Natural killer cell treated with Interleukin-12 subunit alpha and Interleukin-12 subunit beta and Interleukin-15 and Interleukin-18, amount 100 ng/mL, for 72 hours (primary cell): ENCODE measurements around the gene TSHR. TPM values are rescaled to one million over a fixed set of nuclear protein-coding genes. Genes with fewer than 3 reads are reported as not detected.
"Not testable (repeated sequence)": the region's sequence is repeated elsewhere in the genome, so short reads cannot be mapped to it uniquely, and the experiment has no call there.

Source experiments
- ATAC-seq, 2 donors: fragments of 150-1000 bp; cut with Tn5 transposase in 1 of 2; sonication (Bioruptor Pico), chemical (Tn5 transposase) in 1 of 2; 2 replicates each; pipeline ENCODE4 v1.10.0; 2021
- DNase-seq: peaks from one replicate; pipeline ENCODE4 v3.0.0; 2022; ENCODE audit warnings: low spot score
- H3K27ac Mint-ChIP-seq, 2 donors: 1 replicate in 1 of 2; 2 replicates in 1 of 2; pipeline ENCODE4 v1.8.0; 2022; ENCODE audit warnings: mixed read lengths in 2 of 2, mild to moderate bottlenecking in 1 of 2, moderate library complexity in 1 of 2
- H3K27me3 Mint-ChIP-seq, 2 donors: 1 replicate in 1 of 2; 2 replicates in 1 of 2; pipeline ENCODE4 v1.8.0; 2022; ENCODE audit warnings: mixed read lengths in 2 of 2
- H3K36me3 Mint-ChIP-seq: one replicate; pipeline ENCODE4 v1.8.0; 2022; ENCODE audit warnings: mixed read lengths
- H3K4me1 Mint-ChIP-seq, 2 donors: 1 replicate in 1 of 2; 2 replicates in 1 of 2; pipeline ENCODE4 v1.8.0; 2022; ENCODE audit warnings: low read depth in 2 of 2, mixed read lengths in 2 of 2, mild to moderate bottlenecking in 1 of 2
- H3K4me3 Mint-ChIP-seq: one replicate; pipeline ENCODE4 v1.8.0; 2022; ENCODE audit warnings: mixed read lengths
- H3K9me3 Mint-ChIP-seq: 2 replicates; pipeline ENCODE4 v1.8.0; 2022; ENCODE audit warnings: mixed read lengths
- total RNA-seq, 2 donors: library from RNA; stranded (reverse); gene quantifications; one replicate each; pipeline ENCODE4 v1.2.3, GENCODE V29; 2022

The TSHR gene
- total RNA-seq, 2 donors from 2014 or later, result not detected

DNA sequence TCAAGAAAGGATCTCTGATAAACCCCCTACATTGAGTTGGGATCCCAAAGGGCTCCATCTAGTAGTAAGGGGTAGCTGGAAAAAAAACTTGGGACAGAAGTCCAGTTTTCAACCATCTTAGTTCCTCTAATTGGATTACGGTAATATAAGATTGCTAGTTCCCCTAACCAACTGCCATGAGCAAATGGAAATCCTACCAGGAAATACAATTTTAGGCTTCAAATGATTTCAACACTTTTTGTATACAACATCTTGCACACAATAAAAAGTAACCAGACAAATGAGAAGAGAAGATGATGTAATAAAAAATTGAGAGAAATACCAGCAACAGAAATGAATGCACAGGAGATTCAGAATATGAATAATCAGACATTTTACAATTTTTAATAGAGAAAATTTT is 73.0 kb downstream of the TSHR start:
- DNase-seq, result no peak
- Mint-ChIP-seq H3K4me1 (no peaks in the 10 kb centered on the region), H3K27me3 (peaks cover 13 to 31% of the 10 kb centered on the region in 2 donors), H3K9me3 (no peaks in the 10 kb centered on the region), H3K36me3 (no peaks in the 10 kb centered on the region), H3K4me3 (no peak overlapping the region), H3K27ac (no peak overlapping the region)
- no peak for ATAC-seq

DNA sequence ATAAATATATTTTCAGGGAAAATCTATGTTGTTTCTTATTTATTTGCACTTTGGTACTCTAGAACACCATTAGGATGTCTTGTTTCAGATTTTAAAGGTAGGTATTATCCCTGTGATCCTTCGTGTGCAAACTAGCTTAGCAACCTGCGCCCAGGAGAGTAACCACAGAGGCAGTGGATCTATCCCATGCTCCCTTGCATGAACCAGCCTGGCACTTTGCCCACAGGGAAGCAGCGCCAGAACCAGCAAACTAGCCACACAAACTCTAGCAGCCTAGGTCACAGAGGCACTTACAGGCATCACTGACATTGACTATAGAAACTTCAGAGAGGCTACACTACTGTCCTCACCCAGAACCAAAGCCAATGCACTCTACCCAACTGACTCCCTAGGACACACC is 76.1 kb downstream of the TSHR start:
- ATAC-seq (no peak), DNase-seq (no peak)
- peaks cover 3 to 25% of the 10 kb centered on the region in 2 donors for H3K27me3 Mint-ChIP-seq
- H3K9me3 Mint-ChIP-seq, result no peaks in the 10 kb centered on the region
- H3K27ac Mint-ChIP-seq, result no peak overlapping the region
- no peaks in the 10 kb centered on the region for H3K36me3 Mint-ChIP-seq
- H3K4me3 Mint-ChIP-seq, result no peak overlapping the region
- H3K4me1 Mint-ChIP-seq, result no peaks in the 10 kb centered on the region

DNA sequence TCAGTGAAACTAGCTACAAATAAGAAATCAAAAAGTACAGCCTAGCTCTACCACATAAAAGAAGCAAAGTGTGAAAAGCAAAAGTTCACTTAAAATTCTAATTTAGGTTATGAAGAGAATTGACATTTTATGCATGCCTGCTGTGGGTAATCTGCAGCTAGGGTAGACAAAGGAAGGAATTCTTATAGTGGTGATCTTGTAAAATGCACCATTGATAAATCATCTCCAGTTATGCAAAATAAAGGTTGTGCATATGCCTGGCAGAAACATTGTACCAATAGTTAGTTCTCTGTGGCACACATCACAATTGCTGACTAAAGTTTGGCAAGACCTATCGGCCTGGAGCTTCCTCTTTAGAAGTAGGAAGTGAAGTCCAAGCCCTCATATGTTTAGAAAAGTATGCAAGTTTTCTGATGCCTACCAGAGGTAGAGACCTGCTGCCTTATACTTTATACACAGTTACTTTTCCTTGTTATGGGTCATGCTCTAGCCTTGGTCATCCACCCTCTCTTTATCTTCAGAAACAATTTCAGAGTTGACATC is 78.3 kb downstream of the TSHR start:
- no peaks in the 10 kb centered on the region for H3K9me3 Mint-ChIP-seq
- no peak overlapping the region for H3K27ac Mint-ChIP-seq
- H3K4me1 Mint-ChIP-seq, result no peaks in the 10 kb centered on the region
- ATAC-seq (no peak), DNase-seq (no peak)
- H3K36me3 Mint-ChIP-seq, result peaks cover 7% of the 10 kb centered on the region
- peaks cover 2 to 32% of the 10 kb centered on the region in 2 donors for H3K27me3 Mint-ChIP-seq
- H3K4me3 Mint-ChIP-seq, result no peak overlapping the region

DNA sequence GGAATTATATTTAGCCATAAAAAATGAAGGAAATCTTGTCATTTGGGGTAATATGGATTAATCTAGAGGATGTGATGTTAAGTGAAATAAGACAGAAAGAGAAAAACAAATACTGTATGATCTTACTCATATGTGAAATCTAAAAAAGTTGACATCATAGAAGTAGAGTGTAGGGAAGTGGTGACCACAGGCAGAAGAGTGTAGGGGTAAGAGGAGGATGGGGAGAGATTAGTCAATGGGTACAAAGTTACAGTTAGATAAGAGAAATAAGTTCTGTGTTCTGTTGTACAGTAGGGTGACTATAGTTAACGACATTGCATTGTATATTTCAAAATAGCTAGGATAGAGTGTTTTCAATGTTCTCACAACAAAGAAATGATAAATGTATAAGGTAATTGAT is 87.0 kb downstream of the TSHR start:
- Mint-ChIP-seq H3K36me3 (peaks cover 8% of the 10 kb centered on the region), H3K9me3 (peaks cover 15% of the 10 kb centered on the region), H3K4me3 (no peak overlapping the region), H3K4me1 (no peaks in the 10 kb centered on the region), H3K27me3 (peaks cover 11 to 53% of the 10 kb centered on the region in 2 donors), H3K27ac (no peak overlapping the region)
- ATAC-seq, result peak in 1 of 2 donors; percentile 66
- no peak for DNase-seq

DNA sequence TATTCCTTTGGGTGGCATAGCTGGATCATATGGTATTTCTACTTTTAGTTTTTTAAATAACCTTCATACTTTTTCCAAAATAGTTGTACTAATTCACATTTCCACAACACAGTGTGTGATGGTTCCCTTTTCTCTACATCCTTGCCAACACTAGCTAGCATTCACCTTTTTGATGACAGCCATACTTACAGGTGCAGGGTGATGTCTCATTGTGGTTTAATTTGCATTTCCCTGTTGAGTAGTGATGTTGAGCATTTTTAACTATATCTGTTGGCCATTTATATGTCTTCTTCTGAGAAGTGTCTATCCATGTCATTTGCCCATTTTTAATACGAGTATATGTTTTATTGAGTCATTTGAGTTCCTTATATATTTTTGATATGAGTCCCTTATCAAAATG is 96.1 kb downstream of the TSHR start:
- no peak for ATAC-seq
- no peaks in the 10 kb centered on the region for H3K9me3 Mint-ChIP-seq

DNA sequence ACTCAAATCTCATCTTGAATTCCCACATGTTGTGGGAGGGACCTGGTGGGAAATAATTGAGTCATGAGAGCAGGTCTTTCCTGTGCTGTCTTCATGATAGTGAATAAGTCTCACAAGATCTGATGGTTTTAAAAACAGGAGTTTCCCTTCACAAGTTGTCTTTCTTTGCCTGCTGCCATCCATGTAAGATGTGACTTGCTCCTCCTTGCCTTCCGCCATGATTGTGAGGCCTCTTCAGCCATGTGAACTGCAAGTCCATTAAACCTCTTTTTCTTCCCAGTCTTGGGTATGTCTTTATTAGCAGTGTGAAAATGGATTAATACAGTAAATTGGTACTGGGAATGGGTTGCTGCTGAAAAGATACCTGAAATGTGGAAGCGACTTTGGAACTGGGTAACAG is 98.6 kb downstream of the TSHR start:
- not testable (repeated sequence) for DNase-seq, H3K27ac Mint-ChIP-seq, ATAC-seq, H3K9me3 Mint-ChIP-seq, H3K36me3 Mint-ChIP-seq, H3K4me3 Mint-ChIP-seq, H3K4me1 Mint-ChIP-seq
- H3K27me3 Mint-ChIP-seq, result peaks cover 5 to 15% of the 10 kb centered on the region in 2 donors

More for the DNA sequence above, 96.1 kb downstream of the TSHR start:
- H3K4me1 Mint-ChIP-seq, result no peaks in the 10 kb centered on the region
- peaks cover 5 to 17% of the 10 kb centered on the region in 2 donors for H3K27me3 Mint-ChIP-seq
- no peak overlapping the region for H3K27ac Mint-ChIP-seq
- no peak overlapping the region for H3K4me3 Mint-ChIP-seq
- no peaks in the 10 kb centered on the region for H3K36me3 Mint-ChIP-seq
- DNase-seq, result no peak

DNA sequence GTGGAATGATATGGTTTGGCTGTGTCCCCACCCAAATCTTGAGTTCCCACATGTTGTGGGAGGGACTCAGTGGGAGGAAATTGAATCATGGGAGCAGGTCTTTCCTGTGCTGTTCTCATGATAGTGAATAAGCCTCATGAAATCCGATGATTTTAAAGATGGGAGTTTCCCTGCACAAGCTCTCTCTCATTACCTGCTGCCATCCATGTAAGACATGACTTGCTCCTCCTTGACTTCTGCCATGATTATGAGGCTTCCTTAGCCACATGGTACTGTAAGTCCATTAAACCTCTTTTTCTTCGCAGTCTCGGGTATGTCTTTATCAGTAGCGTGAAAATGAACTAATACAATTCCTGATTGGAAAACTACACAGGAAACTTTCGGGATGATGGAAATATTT is 100.5 kb downstream of the TSHR start:
- ATAC-seq, result no peak
- Mint-ChIP-seq H3K27me3 (peaks cover 5 to 15% of the 10 kb centered on the region in 2 donors), H3K9me3 (no peaks in the 10 kb centered on the region), H3K27ac (no peak overlapping the region), H3K4me3 (no peak overlapping the region), H3K36me3 (no peaks in the 10 kb centered on the region), H3K4me1 (no peaks in the 10 kb centered on the region)
- DNase-seq, result no peak

DNA sequence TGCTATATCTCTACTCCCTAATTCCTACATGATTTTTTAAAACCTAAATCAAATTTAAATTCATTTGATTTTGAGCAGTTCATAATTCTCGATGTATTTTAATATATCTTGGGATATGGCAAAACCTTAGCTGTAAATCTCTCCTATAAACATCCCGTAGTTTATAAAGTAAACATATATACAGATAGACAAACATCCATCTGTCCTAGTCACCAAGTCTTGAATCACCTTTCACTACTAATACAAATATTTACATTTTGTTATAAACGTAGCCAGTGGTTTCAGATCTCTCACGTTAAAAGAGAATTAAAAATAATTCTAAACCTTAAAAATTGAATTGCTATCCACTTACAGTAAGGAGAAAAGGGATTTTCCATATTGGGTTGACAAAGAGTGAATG is 107.0 kb downstream of the TSHR start:
- Mint-ChIP-seq H3K4me1 (no peaks in the 10 kb centered on the region), H3K27ac (no peak overlapping the region), H3K27me3 (peaks cover 0 to 3% of the 10 kb centered on the region in 2 donors), H3K9me3 (no peaks in the 10 kb centered on the region), H3K4me3 (no peak overlapping the region), H3K36me3 (no peaks in the 10 kb centered on the region)
- DNase-seq, result no peak
- ATAC-seq, result no peak

DNA sequence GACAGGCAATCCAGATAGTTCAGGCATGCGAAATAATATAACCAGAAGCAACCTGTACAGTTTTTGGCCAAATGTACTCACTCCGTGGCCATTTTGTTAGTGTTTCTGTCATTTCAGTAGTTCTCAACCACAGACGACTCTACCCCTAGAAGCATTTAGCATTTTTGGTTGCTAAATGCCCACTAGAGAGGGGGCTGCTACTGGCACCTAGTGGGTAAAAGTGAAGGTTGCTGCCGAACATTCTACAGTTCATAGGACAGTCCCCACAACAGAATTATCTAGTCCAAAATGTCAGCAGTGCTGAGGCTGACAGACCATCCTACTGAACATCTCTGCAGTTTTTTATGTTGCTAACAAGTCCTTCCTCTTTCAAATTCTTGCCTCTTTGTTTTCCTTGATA is 107.4 kb downstream of the TSHR start:
- Mint-ChIP-seq H3K4me1 (no peaks in the 10 kb centered on the region), H3K9me3 (no peaks in the 10 kb centered on the region), H3K27me3 (peaks cover 0 to 3% of the 10 kb centered on the region in 2 donors), H3K36me3 (no peaks in the 10 kb centered on the region), H3K4me3 (no peak overlapping the region), H3K27ac (no peak overlapping the region)
- peak; percentile 70 to 88 for ATAC-seq
- no peak for DNase-seq

DNA sequence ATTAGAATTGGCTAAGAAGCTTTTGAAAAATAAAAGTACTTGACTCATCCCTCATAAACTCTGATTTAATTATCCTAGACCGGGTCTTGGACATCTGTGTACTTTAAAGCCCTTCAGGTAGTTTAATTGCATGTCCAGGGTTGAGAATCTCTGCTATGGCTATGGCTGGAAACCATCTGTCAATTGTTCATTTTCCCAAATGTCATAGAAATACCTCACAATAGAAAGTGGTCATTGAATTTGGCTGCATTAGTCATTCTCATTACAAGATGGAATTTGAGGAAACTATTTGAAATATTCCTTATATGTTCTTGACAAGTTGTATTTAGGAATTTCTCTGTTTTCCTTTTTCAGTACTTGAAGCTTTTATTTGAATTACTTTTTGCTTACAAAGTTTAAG is 111.3 kb downstream of the TSHR start:
- no peak for DNase-seq
- no peaks in the 10 kb centered on the region for H3K4me1 Mint-ChIP-seq
- no peak overlapping the region for H3K4me3 Mint-ChIP-seq
- peaks cover 8% of the 10 kb centered on the region for H3K9me3 Mint-ChIP-seq
- ATAC-seq, result no peak
- H3K27me3 Mint-ChIP-seq, result peaks cover 4 to 9% of the 10 kb centered on the region in 2 donors
- H3K27ac Mint-ChIP-seq, result no peak overlapping the region
- peaks cover 11% of the 10 kb centered on the region for H3K36me3 Mint-ChIP-seq

DNA sequence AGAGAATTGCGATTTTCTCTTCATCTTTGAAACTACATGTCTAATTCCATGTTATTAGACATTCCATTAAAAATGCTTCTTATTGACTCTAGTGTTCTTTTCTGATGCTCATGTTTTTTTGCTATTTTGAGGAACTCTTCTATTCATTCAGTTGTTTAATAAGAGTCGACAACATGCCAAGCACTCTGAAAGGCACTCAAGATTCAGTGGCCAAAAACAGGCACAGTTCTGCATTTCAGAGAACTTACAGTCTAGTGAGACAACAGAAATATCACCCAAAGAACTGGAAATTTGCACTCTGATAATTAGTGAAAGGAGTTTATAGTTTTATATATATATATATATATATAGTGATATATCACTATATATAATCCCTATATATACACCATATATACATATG is 111.7 kb downstream of the TSHR start:
- Mint-ChIP-seq H3K27me3 (peaks cover 4 to 9% of the 10 kb centered on the region in 2 donors), H3K4me3 (no peak overlapping the region), H3K27ac (no peak overlapping the region), H3K4me1 (no peaks in the 10 kb centered on the region), H3K36me3 (peaks cover 11% of the 10 kb centered on the region), H3K9me3 (peaks cover 8% of the 10 kb centered on the region)
- no peak for DNase-seq
- no peak for ATAC-seq

DNA sequence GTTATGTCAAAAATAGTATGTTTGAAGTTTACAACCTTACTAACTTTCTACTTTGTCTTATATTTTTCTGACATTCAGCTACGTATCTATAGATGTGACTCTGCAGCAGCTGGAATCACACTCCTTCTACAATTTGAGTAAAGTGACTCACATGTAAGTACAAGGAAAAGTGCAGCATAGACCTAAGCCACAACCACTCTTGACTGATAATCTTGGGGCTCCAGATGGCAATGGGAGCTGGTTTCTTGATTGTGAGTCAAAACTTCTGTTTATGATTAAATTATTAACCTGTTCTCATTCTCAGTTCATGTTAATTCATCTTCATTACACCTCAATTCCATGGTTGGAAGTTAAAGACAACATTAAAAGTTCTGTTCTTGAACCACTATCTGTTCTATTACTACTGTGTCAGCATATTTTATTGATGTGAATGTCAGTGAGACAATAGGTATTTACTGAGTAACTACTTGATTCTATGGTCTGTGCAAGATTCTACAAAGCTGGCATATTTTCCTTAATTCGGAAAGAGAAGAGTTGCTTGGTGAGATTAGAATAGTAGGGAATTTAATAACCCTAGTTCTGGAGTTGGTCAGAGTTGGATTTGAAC is 112.9 kb downstream of the TSHR start:
- no peak for DNase-seq
- peaks cover 4 to 9% of the 10 kb centered on the region in 2 donors for H3K27me3 Mint-ChIP-seq
- H3K36me3 Mint-ChIP-seq, result peaks cover 11% of the 10 kb centered on the region
- ATAC-seq, result no peak
- H3K4me1 Mint-ChIP-seq, result no peaks in the 10 kb centered on the region
- no peak overlapping the region for H3K27ac Mint-ChIP-seq
- peaks cover 8% of the 10 kb centered on the region for H3K9me3 Mint-ChIP-seq
- H3K4me3 Mint-ChIP-seq, result no peak overlapping the region

DNA sequence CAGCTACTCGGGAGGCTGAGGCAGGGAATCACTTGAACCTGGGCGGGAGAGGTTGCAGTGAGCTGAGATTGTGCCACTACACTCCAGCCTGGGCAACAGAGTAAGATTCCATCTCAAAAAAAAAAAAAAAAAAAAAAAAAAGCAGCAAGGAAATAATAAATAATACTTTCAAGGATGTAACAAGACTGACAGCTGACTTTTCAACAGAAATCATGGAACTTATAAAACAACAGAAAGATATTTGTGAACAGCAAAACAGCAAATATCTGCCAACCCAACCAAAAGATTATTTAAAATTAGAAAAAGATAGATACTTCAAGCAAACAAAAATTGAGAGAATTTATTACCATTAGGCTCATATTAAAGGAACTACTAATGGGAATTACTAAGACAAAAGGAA is 115.1 kb downstream of the TSHR start:
- peaks cover 8% of the 10 kb centered on the region for H3K9me3 Mint-ChIP-seq

DNA sequence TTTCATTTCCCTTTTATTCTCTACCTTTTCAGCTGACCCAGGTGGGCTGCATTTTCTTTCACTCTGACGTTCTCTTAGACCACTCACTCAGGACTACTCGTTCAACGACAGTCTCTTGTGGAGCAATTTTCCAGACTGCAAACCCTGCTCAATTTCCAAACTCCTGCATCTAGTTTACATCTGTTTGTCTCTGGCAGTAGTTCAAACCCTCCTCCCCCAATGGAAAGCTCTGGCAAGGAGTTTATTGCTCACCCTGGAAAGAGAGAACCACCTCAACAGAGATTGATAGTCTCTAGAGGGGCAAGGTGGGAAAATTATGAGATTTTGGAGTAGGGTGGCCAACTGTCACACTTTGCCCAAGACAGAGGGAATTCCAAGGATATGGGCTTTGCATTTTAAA is 130.2 kb downstream of the TSHR start:
- no peaks in the 10 kb centered on the region for H3K9me3 Mint-ChIP-seq
- ATAC-seq (no peak), DNase-seq (no peak)
- no peak overlapping the region for H3K27ac Mint-ChIP-seq
- no peaks in the 10 kb centered on the region for H3K4me1 Mint-ChIP-seq
- peaks cover 9 to 10% of the 10 kb centered on the region in 2 donors for H3K27me3 Mint-ChIP-seq
- no peak overlapping the region for H3K4me3 Mint-ChIP-seq
- H3K36me3 Mint-ChIP-seq, result no peaks in the 10 kb centered on the region

More for the DNA sequence above, 115.1 kb downstream of the TSHR start:
- DNase-seq, result no peak
- no peak for ATAC-seq
- no peak overlapping the region for H3K4me3 Mint-ChIP-seq
- peaks cover 11% of the 10 kb centered on the region for H3K36me3 Mint-ChIP-seq
- peaks cover 4 to 9% of the 10 kb centered on the region in 2 donors for H3K27me3 Mint-ChIP-seq
- H3K4me1 Mint-ChIP-seq, result no peaks in the 10 kb centered on the region
- no peak overlapping the region for H3K27ac Mint-ChIP-seq

DNA sequence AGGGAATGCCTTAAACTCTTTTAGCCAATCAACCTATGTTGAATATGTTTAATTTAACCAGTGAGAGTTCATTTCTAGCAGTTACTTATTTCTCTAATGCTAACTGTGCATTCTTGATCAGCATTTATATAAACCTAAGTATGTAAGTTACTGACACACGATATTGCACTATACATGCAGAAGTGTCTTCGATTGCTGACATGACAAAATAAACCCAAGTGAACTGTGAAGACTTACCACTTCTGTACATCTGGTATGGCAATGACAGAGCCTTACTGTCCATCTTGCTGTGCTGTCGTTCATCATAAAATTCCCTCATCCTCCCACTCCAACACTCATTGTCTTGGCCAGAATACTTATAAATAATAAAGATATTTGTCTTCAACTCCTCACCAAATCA is 131.8 kb downstream of the TSHR start:
- Mint-ChIP-seq H3K4me3 (no peak overlapping the region), H3K27ac (no peak overlapping the region), H3K9me3 (no peaks in the 10 kb centered on the region), H3K4me1 (no peaks in the 10 kb centered on the region), H3K27me3 (peaks cover 10 to 12% of the 10 kb centered on the region in 2 donors), H3K36me3 (no peaks in the 10 kb centered on the region)
- ATAC-seq, result no peak
- no peak for DNase-seq
